ENCODE data around the gene PRKCA.

- TF ChIP-seq CTCF (IDR thresholded peaks at IDR 0.05; ENCODE audit: insufficient read depth, low read length) (no peak), REST (IDR thresholded peaks at IDR 0.05; ENCODE audit: insufficient replicate concordance, low read depth) (no peak), POLR2AphosphoS5 (IDR thresholded peaks at IDR 0.05; ENCODE audit: low read depth) (no peak), SPI1 (IDR thresholded peaks at IDR 0.05; ENCODE audit: borderline replicate concordance, low read depth) (no peak)
Measured at GRCh38 chr17:66630379-66630778, 328.0 kb downstream of the PRKCA start.

Data from HL-60 (cell line).